22Rv1 (cell line): ENCODE data around the gene NRK.

Experiments used
- CTCF ChIP-seq: fragments of 450-650 bp; IDR thresholded peaks from 2 replicates; pipeline ENCODE4 v1.5.1; 2017; ENCODE audit warnings: mild to moderate bottlenecking
- ZFX ChIP-seq: fragments of 450-650 bp; IDR thresholded peaks from 2 replicates; pipeline ENCODE4 v1.6.1; 2017; ENCODE audit warnings: antibody characterized with exemption, borderline replicate concordance

DNA sequence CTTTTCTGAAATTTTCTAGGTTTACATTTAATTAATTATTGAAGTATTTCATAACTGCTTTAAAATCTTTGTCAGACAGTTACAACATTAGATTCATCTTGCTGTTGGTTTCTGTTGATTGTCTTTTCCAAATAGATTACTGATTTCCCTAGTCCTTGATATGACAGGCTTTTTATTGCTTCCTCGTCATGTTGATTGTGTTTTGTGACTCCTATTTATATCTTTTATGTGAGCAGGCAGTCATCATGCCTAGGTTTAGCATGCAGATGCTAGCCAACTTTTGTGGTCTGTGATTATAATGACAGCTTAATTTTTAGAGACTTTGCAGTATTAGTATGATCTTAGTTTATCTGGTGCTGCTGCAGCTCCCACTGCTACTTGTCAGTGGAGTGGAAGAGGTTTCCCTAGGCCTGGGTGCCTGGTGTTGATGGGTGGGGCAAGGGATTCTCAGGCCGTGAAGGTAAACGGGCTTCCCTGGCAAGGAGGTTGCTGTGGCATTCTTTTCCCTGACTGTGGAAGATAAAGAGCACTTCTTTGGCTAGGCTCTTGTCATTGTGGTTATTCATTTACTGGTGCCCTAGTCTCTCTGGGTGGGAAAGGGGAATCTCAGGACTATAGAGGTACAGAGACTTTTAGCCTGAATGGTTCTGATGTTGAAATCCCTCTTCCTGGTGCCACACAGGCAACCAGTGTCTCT is 150.5 kb downstream of the NRK start:
- TF ChIP-seq CTCF: no peak
- TF ChIP-seq ZFX: no peak
